SK-N-SH (cell line): ENCODE measurements around the gene BNC2.

Experiments
- CHD2 ChIP-seq: fragments of 150-350 bp; IDR thresholded peaks from 2 replicates; pipeline ENCODE4 v1.6.1; 2018; ENCODE audit warnings: low read length; ENCODE audit not compliant: partially characterized antibody
- CTCF ChIP-seq: fragments of 200-600 bp; sonication (generic); IDR thresholded peaks from 2 replicates; pipeline ENCODE4 v1.6.1; 2017; ENCODE audit warnings: antibody characterized with exemption, mild to moderate bottlenecking, moderate library complexity
- ELF1 ChIP-seq: IDR thresholded peaks from 2 replicates; pipeline ENCODE4 v1.4.0; 2012
- EP300 ChIP-seq, 2 experiments: IDR thresholded peaks; 2 replicates each; pipeline versions ENCODE4 v1.4.0 to v1.6.1; 2012; ENCODE audit warnings: borderline replicate concordance in 1 of 2, low read depth in 1 of 2, low read length in 1 of 2
- EZH2phosphoT487 ChIP-seq: fragments of 200-600 bp; sonication (generic); IDR thresholded peaks from 2 replicates; pipeline ENCODE4 v1.6.1; 2017; ENCODE audit warnings: low read depth, mixed run types, mild to moderate bottlenecking, antibody characterized with exemption, moderate library complexity, borderline replicate concordance
- MXI1 ChIP-seq: IDR thresholded peaks from 2 replicates; pipeline ENCODE4 v1.6.1; 2012; ENCODE audit warnings: mild to moderate bottlenecking, low read depth, low read length, improper control_type of control experiment
- NRF1 ChIP-seq: IDR thresholded peaks from 2 replicates; pipeline ENCODE4 v1.6.1; 2012; ENCODE audit warnings: low read depth, mild to moderate bottlenecking, low read length
- RAD21 ChIP-seq: IDR thresholded peaks from 2 replicates; pipeline ENCODE4 v1.6.1; 2012; ENCODE audit warnings: mild to moderate bottlenecking, low read length
- RCOR1 ChIP-seq: fragments of 150-350 bp; IDR thresholded peaks from 2 replicates; pipeline ENCODE4 v1.6.1; 2017; ENCODE audit warnings: antibody characterized with exemption, low read length
- TAF1 ChIP-seq: IDR thresholded peaks from 2 replicates; pipeline ENCODE4 v1.6.1; 2012; ENCODE audit warnings: low read depth, mild to moderate bottlenecking, low read length, moderate library complexity, borderline replicate concordance

DNA sequence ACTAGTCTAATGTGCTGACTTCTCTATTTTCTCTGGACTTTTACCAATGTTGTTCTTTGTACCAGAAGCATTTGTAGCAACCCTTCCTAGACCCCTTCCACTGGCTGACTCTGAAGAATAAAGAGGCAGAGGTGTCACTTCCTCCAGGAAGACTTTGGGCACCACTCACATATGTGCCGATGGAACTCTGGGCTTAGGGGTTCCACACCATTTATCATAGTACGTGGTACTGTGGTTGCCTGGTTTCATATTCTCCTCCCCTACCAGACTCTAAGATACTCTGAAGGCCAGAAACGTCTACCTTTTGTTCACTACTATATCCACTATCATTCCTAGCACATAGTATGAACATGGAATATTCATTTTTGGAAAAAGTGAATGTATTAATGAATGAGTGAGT lies 88.0 kb downstream of the BNC2 start:
- no peak for TF ChIP-seq CTCF
- no peak for TF ChIP-seq MXI1
- no peak for TF ChIP-seq RAD21
- no peak for TF ChIP-seq TAF1
- no peak for TF ChIP-seq NRF1
- no peak for TF ChIP-seq RCOR1
- no peak for TF ChIP-seq CHD2
- no peak for TF ChIP-seq EP300 (IDR thresholded peaks at IDR 0.05; ENCODE audit: borderline replicate concordance in 1 of 2, low read depth in 1 of 2, low read length in 1 of 2)
- no peak for TF ChIP-seq EZH2phosphoT487
- TF ChIP-seq ELF1: no peak
